HUES64 (cell line): ENCODE data around the gene STK39.

Experiments used
- H3K27ac ChIP-seq: 2 replicates; pipeline ENCODE4 v1.7.0; 2013; ENCODE audit warnings: low read depth, low read length, inconsistent platforms
- H3K27me3 ChIP-seq: 2 replicates; pipeline ENCODE4 v1.6.1; 2013; ENCODE audit warnings: mild to moderate bottlenecking, low read length; ENCODE audit not compliant: insufficient read depth
- H3K36me3 ChIP-seq: 2 replicates; pipeline ENCODE4 v1.6.1; 2013; ENCODE audit warnings: mild to moderate bottlenecking, low read length; ENCODE audit not compliant: insufficient read depth
- H3K4me1 ChIP-seq: 2 replicates; pipeline ENCODE4 v1.6.1; 2013; ENCODE audit warnings: mild to moderate bottlenecking, low read length, moderate library complexity; ENCODE audit not compliant: insufficient read depth
- H3K4me3 ChIP-seq: 2 replicates; pipeline ENCODE4 v1.5.1; 2013; ENCODE audit warnings: mild to moderate bottlenecking, low read length, moderate library complexity
- H3K9ac ChIP-seq: 2 replicates; pipeline ENCODE4 v1.6.1; 2013; ENCODE audit warnings: mild to moderate bottlenecking, low read depth, low read length
- H3K9me3 ChIP-seq: 2 replicates; pipeline ENCODE4 v1.6.1; 2013; ENCODE audit warnings: low read depth, low read length; ENCODE audit not compliant: insufficient read depth
- WGBS: fragments of 150-250, 120-280 bp; methylation state at CpG from one replicate; pipeline ENCODE4 v1.1.7; 2013; ENCODE audit warnings: missing lambda C conversion rate; 5-methylcytosine and 5-hydroxymethylcytosine counted together

STK39 gene

GRCh38 chr2:167980439-167980838 lies 267.0 kb downstream of the STK39 start:
- no peaks in the 10 kb centered on the region; the same call in none of the 2 replicates for H3K4me1 ChIP-seq
- H3K4me3 ChIP-seq = no peak overlapping the region
- no peak overlapping the region for H3K9ac ChIP-seq
- H3K27me3 ChIP-seq = no peaks in the 10 kb centered on the region
- 0 out of 2 replicates have a peak, but pooled peaks cover 2% of the 10 kb centered on the region for H3K36me3 ChIP-seq
- 75% methylated on average over 3 of the region's 4 CpGs for WGBS
- H3K27ac ChIP-seq = no peak overlapping the region
- H3K9me3 ChIP-seq = no peaks in the 10 kb centered on the region

- H3K36me3 ChIP-seq = 0 out of 2 replicates have a peak, but pooled peaks cover 10% of the 10 kb centered on the region
- no peak overlapping the region for H3K27ac ChIP-seq
- H3K9ac ChIP-seq = no peak overlapping the region
- no peaks in the 10 kb centered on the region for H3K4me1 ChIP-seq
- no peak overlapping the region for H3K4me3 ChIP-seq
- peaks cover 39% of the 10 kb centered on the region for H3K9me3 ChIP-seq
- H3K27me3 ChIP-seq = no peaks in the 10 kb centered on the region
Observed at GRCh38 chr2:167972746-167973145, 274.6 kb downstream of the STK39 start.

GRCh38 chr2:167972020-167972419 lies 275.4 kb downstream of the STK39 start:
- no peak overlapping the region for H3K27ac ChIP-seq
- no peaks in the 10 kb centered on the region for H3K4me1 ChIP-seq
- H3K27me3 ChIP-seq = no peaks in the 10 kb centered on the region
- no peak overlapping the region for H3K9ac ChIP-seq
- WGBS = 94% methylated on average over 1 of the region's 1 CpG
- H3K36me3 ChIP-seq = 0 out of 2 replicates have a peak, but pooled peaks cover 10% of the 10 kb centered on the region
- H3K9me3 ChIP-seq = peaks cover 39% of the 10 kb centered on the region
- H3K4me3 ChIP-seq = no peak overlapping the region

- peaks cover 14% of the 10 kb centered on the region for H3K9me3 ChIP-seq
- H3K9ac ChIP-seq = no peak overlapping the region
Observed at GRCh38 chr2:167966937-167967913, 280.2 kb downstream of the STK39 start.

GRCh38 chr2:167965907-167966761 lies 281.3 kb downstream of the STK39 start:
- peaks cover 3% of the 10 kb centered on the region for H3K9me3 ChIP-seq
- H3K9ac ChIP-seq = no peak overlapping the region
- 96% methylated on average over 5 of the region's 5 CpGs for WGBS
- H3K27me3 ChIP-seq = no peaks in the 10 kb centered on the region
- H3K4me1 ChIP-seq = peaks cover 11% of the 10 kb centered on the region
- no peak overlapping the region for H3K4me3 ChIP-seq
- H3K36me3 ChIP-seq = no peaks in the 10 kb centered on the region
- H3K27ac ChIP-seq = no peak overlapping the region

More at GRCh38 chr2:167966937-167967913, 280.2 kb downstream of the STK39 start:
- Histone ChIP-seq H3K27ac (no peak overlapping the region), H3K4me3 (no peak overlapping the region), H3K4me1 (no peaks in the 10 kb centered on the region), H3K27me3 (no peaks in the 10 kb centered on the region), H3K36me3 (0 out of 2 replicates have a peak, but pooled peaks cover 3% of the 10 kb centered on the region)
- 92% methylated on average over 8 of the region's 9 CpGs for WGBS

GRCh38 chr2:167964650-167965413 lies 282.6 kb downstream of the STK39 start:
- Histone ChIP-seq H3K36me3 (no peaks in the 10 kb centered on the region), H3K9ac (no peak overlapping the region), H3K9me3 (no peaks in the 10 kb centered on the region), H3K4me1 (peaks cover 21% of the 10 kb centered on the region), H3K27me3 (no peaks in the 10 kb centered on the region), H3K27ac (no peak overlapping the region), H3K4me3 (no peak overlapping the region)
- WGBS = 87% methylated on average over 4 of the region's 5 CpGs

GRCh38 chr2:167963899-167964649 lies 283.3 kb downstream of the STK39 start:
- Histone ChIP-seq H3K4me3 (no peak overlapping the region), H3K27ac (no peak overlapping the region), H3K9me3 (no peaks in the 10 kb centered on the region), H3K36me3 (no peaks in the 10 kb centered on the region), H3K27me3 (no peaks in the 10 kb centered on the region), H3K9ac (no peak overlapping the region), H3K4me1 (peaks cover 21% of the 10 kb centered on the region)
- 96% methylated on average over 8 of the region's 9 CpGs for WGBS

- Histone ChIP-seq H3K27me3 (no peaks in the 10 kb centered on the region), H3K9ac (no peak overlapping the region), H3K27ac (no peak overlapping the region), H3K4me1 (peaks cover 21% of the 10 kb centered on the region), H3K36me3 (no peaks in the 10 kb centered on the region), H3K4me3 (no peak overlapping the region), H3K9me3 (no peaks in the 10 kb centered on the region)
- WGBS = 88% methylated on average over 10 of the region's 10 CpGs
Observed at GRCh38 chr2:167962436-167963226, 284.8 kb downstream of the STK39 start.

GRCh38 chr2:167961536-167962048 lies 285.8 kb downstream of the STK39 start:
- Histone ChIP-seq H3K4me1 (peaks cover 21% of the 10 kb centered on the region), H3K36me3 (no peaks in the 10 kb centered on the region), H3K9me3 (no peaks in the 10 kb centered on the region), H3K9ac (no peak overlapping the region), H3K27ac (peak overlapping the region; percentile 45; the same call in 1 of the 2 replicates), H3K27me3 (no peaks in the 10 kb centered on the region), H3K4me3 (no peak overlapping the region)
- 91% methylated on average over 3 of the region's 3 CpGs for WGBS
